Middle frontal gyrus (tissue), 1 donor: ENCODE results near the gene UBN1.

Source experiments
- DNase-seq: peaks from one replicate; pipeline ENCODE4 v3.0.0-alpha.2; 2015; ENCODE audit warnings: low spot score; ENCODE audit errors: extremely low spot score

The UBN1 gene

DNA sequence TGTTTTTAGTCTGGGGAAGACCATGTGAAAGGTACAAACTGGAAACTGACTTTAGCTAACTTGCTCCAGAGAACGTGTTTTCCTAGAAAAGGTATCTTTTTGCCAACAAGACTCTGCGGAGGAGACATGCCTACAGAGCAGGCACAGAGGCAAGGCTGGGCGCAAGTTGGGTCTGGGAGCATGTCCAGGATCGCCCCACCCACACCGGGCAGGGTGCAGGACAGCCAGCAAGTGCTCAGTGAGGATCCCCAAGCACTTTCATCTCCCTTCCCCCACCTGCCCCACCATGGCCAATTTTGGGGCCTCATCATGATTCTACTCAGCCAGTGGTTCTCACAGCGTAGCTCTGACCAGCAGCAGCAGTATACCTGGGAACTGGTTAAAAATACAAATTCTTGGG, 26.6 kb upstream of the UBN1 start:
- no peak for DNase-seq

DNA sequence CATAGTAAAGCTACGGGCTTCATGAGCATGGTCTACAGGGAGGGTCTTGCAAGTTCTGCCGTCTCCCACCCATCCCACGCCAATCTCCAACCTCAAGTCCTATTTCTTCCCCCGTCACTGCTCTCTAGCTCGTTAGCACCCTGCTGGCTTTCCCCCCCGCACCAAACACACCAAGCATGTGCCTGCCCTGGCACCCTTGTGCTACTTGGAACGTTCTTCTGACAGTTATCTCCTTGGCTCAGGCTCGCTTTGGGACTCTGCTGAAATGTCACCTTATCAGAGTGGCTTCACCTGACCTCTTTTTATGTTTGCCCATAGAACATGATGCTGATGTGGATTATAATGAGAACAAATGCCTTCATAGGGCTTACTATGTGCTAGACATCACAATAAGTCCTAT, 22.1 kb upstream of the UBN1 start:
- no peak for DNase-seq

DNA sequence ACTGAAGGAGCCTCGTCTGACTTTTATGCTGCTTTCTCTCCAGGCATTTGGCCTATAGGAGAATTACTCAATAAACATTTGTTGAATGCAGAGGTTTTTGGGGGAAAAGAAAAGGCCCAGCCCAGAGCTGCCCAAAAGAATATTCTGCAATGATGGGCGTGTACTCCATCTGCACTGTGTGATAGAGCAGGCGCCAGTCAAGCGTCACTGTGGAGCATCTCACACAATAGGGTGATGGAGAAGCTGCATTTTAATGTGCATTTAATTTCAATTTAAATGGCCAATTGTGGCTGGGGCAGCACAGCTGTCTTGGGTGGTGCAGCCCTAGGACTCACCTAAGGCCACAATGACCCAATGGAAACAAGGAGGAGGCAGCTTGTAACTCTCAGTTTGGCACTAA, 20.8 kb upstream of the UBN1 start:
- DNase-seq: no peak

DNA sequence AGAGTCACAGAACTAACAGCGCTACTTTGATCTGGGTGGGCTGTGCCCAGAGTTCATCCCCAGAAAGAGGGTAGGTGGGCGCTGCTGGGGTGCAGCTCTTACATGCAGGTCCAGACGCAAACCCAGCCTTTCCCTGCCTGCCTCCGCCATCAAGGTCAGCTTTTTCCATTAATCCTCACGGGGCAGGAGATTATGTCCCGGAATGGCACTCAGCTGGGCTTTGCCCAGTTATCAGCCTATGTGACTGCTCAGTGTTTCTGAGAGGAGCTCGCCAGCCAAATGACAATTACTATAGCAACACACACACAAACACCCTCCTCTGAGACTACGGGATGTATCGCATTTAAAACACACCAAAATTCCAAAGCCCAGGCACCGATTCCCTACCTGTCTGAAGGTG, 20.3 kb upstream of the UBN1 start:
- no peak for DNase-seq

GRCh38 chr16:4828567-4829321, 18.5 kb upstream of the UBN1 start:
- no peak for DNase-seq

DNA sequence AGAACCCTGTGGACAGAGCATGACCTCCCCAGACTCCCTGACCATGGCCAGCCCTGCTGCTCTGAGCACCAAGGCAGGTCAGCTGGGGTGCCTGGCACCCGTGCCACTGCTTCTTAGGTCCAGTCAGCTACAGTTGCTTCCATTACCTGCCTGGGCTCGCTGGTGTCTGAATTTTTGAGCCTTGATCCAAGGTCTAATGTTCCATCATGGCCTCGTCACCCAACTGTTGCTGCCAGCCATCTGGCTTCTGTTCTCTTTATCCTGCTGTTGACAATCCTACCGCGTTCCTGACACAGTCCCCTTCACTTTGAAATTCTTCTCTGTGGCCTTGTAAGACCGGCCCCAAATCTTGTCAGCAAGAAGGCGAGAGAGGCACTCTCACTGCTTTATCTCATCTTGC, 16.9 kb upstream of the UBN1 start:
- DNase-seq: no peak

- DNase-seq: no peak
Measured at GRCh38 chr16:4831616-4832015, 15.7 kb upstream of the UBN1 start.

DNA sequence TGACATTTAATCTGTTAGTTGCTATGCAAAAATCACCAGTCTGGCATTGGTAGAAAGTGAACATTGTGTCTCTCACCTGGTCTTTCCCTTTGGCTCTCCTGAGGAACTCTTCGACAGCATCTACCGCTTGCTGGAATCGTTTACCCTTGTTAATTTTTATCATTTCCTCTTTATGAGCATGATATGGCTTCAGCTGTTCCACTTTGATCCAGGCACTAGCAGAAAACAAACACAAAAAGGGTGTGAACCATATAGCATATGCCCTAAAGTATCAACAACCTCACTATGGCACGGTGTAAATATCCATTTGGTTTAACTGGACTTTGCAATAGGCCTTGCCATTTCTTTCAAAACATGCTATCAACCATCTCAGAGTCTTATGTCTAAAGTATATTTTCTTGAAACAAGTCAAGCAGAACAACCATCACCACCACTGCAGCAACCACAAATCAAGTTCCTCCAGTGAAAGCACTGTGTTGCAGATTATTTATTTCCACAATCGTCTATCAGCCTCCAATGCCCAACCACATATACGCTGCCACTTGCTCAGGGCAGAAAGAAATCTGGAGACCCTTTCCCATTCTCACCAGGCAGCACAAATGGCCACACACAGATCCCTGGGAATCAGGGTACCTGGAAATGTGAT, 14.5 kb upstream of the UBN1 start:
- DNase-seq: no peak

- no peak for DNase-seq
Measured at GRCh38 chr16:4833584-4833983, 13.7 kb upstream of the UBN1 start.

DNA sequence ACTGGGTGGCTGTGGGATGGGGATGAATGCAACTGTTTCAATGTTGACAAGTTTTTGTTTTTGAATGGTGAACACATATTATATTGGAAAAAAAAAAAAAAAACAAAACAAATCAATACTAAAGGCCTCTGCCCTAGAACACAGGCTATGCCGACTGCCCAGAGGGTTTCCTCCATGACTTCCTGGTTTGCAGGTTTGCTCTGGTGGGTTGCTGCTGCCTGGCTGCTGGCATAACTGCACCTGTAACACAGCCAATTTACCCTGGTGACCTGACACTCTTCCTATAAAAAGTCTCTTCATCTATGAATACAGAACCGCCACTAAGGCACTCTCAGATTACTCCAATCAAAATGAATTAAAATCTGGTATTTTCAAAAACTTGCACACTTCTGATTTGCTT, 10.6 kb upstream of the UBN1 start:
- DNase-seq: no peak

DNA sequence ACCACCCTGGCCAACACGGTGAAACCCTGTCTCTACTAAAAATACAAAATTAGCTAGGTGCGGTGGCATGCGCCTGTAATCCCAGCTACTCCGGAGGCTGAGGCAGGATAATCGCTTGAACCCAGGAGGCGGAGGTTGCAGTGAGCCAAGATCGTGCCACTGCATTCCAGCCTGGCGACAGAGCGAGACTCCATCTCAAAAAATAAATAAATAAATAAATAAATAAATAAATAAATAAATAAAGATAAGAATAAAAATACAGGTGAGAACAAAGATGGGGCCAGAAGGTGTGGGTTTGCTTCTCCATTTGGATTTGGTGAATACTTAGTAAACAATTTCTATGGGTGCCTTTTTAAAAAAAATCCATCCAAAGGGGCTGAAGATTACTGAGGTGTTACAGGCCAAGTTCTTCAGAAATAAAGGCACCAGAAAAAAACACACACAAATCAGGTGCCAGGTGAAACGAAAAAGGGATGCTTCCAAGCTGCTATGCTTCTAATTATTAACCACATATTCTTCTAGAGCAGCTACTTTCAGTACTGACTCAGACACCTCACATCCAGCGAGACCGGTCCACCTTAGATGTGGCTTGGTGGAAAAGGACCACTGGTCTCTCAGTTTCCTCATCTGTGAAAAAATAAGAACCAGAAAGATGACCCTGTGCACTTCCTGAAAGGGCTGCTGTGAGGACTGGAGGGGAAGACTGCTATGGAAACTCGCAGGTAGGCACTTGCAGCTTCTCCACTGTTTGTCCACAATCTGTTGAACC, 9.4 kb upstream of the UBN1 start:
- no peak for DNase-seq

GRCh38 chr16:4839942-4840341, 7.3 kb upstream of the UBN1 start:
- no peak for DNase-seq

DNA sequence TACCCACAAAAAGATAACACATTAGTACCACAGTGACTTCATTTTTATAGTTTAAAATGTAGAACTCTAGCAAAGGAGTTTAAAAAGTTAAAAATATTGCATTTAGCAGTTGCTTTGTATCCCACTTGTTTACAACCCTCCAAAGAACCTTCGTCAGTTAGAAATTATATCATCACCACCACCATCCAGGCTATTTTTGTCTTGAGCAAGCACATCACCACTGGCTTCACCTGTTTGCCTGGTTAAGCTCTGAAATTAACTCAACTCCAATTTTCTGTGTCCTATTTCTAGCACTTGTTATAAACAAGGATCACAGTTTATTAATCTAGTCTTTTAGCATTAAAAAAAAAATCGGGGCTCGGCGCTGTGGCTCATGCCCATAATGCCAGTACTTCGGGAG, 6.3 kb upstream of the UBN1 start:
- no peak for DNase-seq

DNA sequence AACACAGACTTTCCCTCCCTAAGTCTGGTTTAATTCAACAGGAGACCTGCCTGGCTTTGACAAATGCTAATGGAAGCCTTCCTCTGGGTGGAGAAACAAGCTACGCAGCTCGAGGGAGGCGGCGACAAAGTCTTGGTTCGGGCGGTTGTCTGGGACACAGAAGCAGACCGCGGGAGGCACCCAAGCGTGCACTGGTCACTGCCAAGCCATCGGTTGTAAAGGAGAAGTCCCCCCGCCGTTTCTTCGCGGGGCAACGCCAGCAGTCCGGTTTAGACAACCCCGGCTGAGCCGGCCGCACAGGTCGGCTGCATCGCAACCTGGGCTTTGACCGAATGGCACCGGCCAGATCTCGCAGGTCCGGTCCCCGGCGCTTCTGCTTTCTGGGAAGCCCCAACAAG, 779 bp upstream of the UBN1 start:
- DNase-seq: no peak

GRCh38 chr16:4847774-4848587, 700 bp downstream of the UBN1 start:
- DNase-seq: no peak

- no peak for DNase-seq
Measured at GRCh38 chr16:4850211-4850610, 2.9 kb downstream of the UBN1 start.

DNA sequence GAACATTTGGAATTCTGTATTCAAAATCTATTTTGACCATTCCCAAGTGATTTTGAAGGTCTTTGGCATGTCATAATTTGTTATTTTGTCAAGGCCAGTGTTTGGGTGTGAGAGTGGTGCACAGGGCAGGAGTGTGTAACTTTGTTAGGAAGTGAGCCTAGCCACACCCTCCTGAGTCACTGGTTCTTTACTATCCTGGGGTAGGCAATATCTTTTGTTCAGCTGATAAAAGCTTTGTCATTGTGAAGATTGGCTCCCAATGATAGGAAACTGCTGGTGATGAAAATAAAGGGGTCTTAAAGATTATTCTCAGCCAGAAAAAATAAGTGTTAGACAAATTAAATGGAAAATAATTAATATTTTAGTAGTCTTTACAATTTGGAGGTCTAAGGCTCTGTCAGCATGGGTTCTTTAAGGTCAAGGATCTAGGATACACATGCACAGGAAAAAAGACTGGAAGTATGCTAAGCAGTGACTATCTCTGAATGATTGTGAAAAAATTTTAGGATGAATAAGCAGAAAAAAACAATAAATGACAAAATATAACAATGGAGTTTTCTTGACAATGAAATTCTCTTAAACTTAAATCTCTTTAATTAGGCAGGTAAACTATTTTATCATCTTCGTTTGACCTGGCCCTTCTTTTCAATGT, 5.1 kb downstream of the UBN1 start:
- DNase-seq: no peak

GRCh38 chr16:4855371-4855770, 8.1 kb downstream of the UBN1 start:
- no peak for DNase-seq

DNA sequence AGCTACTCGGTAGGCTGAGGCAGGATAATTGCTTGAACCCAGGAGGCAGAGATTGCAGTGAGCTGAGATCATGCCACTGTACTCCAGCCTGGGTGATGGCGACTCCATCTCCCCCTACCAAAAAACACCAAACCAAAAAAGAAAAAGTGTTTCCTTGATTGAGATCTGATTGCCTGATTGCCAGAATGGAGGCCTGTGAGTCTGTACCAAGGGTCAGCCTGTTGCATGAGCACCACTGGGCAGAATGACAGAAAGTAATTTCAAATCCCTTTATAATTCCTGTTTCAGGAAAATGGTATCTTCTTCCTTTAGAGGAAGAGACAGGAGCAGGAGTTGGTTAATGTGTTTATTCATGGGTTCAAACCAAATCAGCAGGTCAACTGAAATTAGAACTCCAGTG, 8.5 kb downstream of the UBN1 start:
- no peak for DNase-seq

DNA sequence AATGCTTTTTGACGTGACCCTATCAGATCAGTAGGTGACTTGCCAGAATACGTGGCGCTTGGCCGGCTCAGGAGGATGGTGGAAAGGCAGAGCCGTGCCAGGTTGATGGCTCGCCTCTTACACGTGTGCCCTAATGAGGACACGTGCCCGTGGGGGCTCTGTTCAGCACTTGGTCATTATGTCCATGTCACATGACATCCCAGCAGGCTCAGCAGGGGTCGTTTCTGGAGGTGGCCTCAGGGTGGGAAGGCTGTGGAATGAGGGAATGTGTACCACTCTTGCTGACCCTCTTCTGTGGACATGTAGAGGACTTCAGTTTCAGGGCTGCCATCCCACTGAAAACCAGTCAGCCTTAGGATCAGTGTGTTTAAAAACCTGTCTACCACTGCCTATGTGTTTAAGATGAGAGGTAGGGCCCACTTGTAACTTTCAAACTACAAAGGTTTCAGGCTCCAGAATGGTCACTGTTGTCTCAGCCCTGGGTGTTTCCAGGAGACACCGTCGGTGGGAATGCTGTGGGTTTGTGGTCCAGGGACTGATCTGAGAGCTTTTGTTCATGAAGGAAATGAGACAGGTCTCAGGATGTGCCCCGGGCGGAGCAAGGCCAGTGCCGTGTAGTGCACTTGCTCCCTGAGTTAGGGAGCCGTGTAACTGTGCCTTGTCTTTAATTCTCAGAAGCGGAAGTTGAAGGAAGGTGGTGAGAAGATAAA, 12.1 kb downstream of the UBN1 start:
- no peak for DNase-seq

GRCh38 chr16:4859900-4860255, 12.6 kb downstream of the UBN1 start:
- no peak for DNase-seq
